GM19328 (cell line): ENCODE results near the gene SMAD3.
A peak's percentile ranks its signal among the peaks of the same experiment; 100 is the strongest.

Source experiments
- ATAC-seq: cut with Tn5 transposase; IDR thresholded peaks from one replicate; pipeline ENCODE4 v1.9.1; 2021; ENCODE audit warnings: mild to moderate bottlenecking, moderate library complexity; ENCODE audit not compliant: unreplicated experiment

The SMAD3 gene

DNA sequence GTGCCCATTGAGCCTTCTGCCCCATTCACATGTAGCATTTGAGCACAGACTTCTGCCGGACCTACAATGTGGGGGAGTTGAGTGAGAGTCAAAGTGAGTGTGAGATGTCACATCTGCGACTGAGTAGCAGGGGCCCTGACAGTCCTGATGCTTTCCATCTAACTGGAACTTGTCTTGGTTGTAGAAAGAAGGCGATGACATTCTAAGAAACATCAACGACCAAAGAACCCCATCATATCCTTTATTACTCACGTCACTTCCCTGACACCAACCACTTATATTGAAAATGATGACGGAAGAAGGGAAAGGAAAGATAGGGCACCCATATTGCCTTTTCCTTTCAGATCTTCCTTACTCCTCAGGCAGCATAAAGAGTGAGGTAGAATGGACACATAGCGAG, 30.5 kb downstream of the SMAD3 start:
- no peak for ATAC-seq

DNA sequence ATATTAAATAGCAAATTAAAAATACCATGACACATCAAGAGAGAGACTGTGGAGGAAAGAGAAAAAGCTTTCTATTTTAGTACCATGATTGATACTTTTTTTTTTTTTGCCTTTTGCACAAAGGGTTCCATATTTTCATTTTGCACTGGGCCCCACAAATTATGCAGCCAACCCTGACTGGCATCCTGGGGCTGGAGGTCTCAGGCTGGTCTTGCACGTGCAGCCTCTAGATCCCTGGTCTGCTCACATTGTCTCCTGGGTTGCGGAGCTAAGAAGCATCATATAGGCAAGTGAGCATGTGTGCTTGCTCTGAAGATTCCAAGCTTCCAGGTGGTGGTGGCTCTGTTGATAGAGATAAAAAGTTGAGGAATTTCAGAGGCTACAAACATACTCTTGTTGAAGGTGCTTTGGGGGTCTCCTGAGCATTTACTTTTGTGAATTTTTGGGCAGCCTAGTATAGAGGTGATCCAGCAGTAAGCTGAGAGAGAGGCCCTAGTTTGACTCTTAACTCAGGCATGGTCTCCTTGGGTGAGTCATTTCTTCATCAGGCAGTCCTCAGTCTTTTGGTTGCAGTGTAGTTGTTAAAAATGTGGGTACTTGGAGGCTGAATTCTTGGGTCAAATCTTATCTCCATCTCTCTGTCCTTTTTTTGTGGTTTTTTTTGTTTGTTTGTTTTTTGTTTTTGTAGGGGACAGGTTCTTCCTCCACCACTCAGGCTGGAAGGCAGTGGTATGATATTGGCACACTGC, 31.3 kb downstream of the SMAD3 start:
- no peak for ATAC-seq

- no peak for ATAC-seq
These were observed 32.0 kb downstream of the SMAD3 start for GRCh38 chr15:67097424-67097823.

DNA sequence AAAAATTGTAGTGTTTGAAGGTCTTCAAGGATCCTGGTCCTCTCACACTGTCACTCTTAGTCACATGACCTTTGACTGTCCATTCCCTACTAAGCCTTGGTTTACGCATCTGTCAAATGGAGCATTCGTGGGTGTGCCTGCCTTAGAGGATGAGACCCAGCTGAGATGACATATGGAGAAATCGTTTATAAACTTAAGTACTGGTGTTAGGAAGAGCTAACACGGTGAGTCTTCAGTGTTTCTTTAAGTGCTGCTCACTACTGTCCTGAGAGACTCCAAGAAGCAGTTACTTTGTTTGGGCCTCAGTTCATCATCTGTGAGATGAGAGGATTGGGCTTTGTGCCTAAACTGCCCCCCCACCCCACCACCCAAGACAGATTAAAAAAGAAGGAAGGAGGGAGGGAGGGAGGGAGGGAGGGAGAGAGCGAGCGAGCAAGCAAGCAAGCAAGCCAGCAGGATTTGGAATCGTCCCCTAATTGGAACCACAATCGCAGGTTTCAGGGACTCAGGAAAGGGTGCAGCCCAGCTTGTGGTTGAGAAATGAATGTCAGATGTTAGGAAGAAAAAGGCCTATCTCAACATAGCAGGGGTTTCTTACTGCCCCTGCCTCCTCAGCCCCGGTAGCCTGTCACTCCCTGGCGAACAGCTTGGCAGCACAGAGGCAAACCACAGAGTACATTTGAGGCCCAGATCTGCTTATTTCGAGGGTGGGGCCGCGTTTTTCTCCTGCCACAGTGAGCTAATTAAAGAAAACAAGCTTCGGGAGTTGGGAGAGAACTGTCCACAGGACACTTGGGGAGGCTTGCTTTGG, 32.7 kb downstream of the SMAD3 start:
- no peak for ATAC-seq

DNA sequence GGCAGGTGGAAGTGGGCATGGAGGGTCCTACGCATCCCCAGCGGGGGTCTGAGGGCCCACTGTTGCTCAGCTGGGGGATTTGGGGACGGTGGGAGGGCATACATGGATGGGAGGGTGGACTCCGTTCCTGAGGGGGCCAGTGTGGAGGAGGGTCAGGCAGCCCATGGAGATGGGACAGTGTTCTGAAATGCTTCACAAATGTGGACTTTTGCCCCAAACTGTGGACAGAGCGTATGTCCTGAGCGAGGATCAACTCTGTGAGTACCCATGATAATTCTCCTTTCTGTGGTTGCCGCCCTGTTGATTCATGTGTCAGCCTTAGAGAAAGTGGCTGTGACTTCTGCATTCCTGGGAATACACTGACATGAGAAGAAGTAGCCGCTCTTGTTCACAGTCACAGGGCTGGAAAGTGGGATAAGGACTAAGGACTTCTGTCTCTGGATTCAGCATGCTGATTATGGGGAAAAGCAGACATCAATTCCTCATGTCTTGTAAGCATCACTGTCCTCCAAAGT, 33.4 kb downstream of the SMAD3 start:
- no peak for ATAC-seq

DNA sequence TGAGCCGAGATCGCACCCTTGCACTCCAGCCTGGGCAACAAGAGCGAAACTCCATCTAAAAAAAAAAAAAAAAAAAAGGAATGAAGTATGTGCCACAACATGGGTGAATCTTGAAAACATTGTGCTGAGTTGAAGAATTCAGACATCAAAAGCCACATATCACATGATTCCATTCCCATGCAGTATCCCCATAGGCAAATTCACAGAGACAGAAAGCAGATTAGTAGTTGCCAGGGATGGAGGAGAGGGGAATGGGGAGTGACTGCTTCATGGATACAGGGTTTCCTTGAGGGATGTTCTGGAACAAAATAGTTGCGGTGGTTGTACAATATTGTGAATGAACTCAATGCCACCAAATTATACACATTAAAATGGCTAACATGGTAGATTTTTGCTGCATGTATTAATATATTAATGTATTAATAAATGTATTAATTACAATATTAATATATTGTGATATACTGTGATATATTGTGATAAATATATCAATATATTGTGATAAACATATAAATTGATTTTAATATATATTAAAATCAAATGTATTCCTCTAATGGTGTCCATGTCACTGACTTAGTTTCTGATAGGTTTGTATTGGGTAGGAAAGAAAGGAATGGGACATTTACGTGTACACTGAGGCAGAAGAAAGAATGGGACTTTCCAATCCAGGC, 34.9 kb downstream of the SMAD3 start:
- ATAC-seq, result no peak

DNA sequence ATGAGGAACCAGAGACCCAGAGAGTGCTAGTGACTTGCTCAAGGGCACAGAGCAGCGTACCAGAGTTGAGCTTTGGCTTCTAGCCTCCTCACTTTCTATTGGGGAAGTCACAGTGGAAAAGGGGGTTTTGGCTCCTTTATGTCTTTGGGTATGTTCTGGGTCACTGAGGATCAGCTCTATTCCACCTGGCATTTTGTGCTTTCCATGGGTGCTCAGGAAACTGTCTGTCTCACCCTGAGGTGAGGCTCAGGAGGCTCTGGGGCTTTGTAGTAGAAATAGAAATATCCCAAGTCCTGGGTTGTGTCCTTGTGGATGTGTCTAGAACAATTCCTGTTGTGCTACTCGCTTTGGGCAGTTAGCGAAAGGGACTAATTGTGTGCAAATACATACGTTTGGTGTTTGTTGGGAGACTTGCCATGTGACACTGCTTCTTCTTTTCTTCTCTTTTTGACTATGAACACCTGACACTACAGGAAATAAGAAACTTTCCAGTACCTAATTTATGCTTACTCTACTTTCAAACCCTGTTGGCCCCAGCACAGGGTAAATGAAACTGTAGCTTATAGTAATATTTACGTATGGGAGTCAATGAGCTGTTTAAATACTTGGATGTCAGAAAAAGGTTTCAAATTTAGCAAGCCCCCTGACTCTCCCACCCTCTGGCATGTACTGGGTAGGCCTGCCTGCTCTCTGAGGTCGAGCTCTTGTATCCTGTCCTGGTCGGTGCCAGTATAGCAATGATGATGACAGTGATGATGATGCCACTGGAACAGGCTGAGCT, 35.6 kb downstream of the SMAD3 start:
- ATAC-seq, result peak; percentile 62

DNA sequence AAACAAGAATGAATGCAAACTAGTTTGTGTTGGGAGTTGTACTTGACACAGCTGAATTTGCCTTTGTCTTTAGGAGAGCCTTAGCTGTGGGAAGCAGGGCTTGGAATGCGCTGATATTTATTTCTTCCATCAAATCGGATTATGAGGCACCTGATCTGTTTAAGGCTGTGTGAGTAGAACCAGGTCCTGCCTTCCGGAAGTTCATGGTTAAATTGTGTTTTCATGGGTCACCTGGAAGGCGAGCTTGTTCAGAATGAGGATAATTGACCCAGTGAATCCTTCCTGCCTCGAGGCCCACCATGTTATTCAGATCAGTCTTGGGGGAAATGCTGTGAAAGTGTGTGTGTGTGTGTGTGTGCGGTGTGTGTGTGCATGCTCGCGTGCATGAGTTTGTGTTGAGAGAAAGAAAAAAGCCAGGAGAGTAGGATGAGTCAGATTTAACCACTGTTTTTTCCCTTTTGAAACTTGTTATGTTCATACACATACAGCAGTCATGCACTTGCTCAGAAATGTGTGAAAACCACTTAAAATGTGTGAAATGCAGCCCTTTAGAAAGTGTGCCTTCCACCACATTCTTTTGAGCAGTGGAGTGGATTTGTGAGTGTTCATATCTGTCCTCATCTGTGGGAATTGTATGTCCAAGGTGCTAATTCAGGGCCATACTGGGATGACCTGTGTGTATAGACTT, 36.7 kb downstream of the SMAD3 start:
- ATAC-seq, result no peak

GRCh38 chr15:67102599-67102929, 37.2 kb downstream of the SMAD3 start:
- ATAC-seq, result no peak

GRCh38 chr15:67103021-67103420, 37.6 kb downstream of the SMAD3 start:
- ATAC-seq, result no peak

DNA sequence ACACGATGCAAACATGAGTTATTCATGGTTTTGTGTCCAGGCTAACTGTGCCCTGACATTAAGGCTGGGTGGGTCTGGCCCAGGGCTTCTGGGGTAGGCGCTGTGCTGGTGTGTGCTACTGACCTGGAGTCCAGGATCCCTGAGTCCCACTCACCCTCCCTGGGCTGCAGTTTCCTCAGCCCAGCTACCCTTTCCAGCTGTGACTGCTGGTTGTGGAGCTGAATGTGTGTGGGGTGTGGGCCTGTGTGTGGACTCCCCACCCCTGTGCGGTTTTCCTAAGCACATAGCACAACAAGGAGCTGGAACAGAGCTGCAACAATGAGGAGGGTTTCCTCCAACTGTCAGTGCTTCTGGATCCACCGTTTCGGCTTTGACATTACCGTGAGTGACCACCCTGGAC, 38.0 kb downstream of the SMAD3 start:
- no peak for ATAC-seq

GRCh38 chr15:67103869-67104268, 38.5 kb downstream of the SMAD3 start:
- no peak for ATAC-seq

DNA sequence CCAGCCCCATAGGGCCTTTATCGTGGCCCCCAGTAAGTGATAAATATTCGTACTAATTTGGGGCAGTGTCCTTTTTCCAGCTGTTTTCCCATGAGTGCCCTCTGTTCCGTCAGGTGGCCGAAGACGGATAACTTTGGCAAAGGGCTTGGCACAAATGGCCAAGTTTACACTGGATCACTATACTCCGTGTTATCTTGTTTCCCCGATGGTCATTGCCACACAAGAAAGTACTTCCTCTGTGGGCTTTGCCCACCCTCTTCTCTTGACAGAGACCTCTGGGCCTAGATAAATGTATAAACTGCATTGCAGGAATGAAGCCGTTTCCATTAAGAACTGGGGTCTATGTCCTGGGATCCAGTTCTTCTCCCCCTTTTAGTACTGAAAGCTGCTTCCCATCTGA, 39.1 kb downstream of the SMAD3 start:
- no peak for ATAC-seq

GRCh38 chr15:67105065-67105951, 39.9 kb downstream of the SMAD3 start:
- ATAC-seq, result no peak

DNA sequence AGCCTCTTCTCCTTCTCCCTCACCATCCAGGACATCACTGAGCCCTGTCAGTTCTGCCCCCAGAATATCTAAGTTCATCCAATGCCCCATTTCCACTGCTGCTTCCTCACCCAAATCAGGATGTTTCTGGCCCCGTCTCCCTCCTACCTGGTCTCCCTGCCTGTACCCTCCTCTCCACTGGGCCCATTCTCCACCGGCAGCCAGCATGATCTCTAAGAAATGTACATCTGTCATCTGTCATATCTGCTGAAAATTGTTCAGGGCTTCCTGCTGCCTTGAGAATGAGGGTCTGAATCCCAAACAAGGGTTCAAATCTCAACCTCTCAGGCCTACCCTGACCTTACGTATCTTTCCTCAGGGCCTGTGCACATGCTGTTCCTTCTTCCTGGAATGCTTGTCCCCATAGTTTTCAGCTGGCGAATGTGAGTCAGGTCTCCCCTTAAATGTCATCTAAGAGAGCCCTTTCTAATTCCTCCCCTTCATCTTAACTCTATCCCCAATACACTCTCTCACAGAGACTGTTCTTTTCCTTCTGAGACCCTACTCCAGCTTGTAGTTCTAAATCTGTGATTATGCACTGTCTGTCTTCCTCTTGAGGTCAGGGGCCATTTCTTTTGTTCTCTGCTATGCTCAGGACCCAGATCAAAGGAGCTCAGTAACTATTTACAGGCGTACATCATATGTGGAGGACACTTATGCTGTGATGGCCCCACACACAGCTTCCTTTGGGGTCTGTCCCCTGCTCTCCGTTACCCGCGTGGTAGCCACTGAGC, 40.8 kb downstream of the SMAD3 start:
- no peak for ATAC-seq

DNA sequence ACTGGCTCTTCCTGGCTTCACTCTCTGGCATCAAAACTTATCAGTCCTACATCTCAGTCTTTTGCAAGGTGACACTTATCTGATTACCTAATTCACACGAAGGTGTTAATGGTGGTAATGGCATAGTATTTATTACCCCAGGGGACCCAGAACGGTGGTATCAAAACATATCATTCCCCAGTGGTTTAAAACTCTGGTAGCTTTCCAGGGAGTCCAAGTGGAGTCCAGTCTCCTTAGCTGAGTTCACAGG, 41.3 kb downstream of the SMAD3 start:
- no peak for ATAC-seq

GRCh38 chr15:67107014-67107812, 41.8 kb downstream of the SMAD3 start:
- ATAC-seq, result no peak
